ENCODE data around the gene DCDC1. TPM values are rescaled to one million over a fixed set of nuclear protein-coding genes. Genes with fewer than 3 reads are reported as not detected.

Gene DCDC1
- total and polyA plus RNA-seq, 12 donors = 0.01 to 0.18 (median 0.09) TPM; not detected in 9

DNA sequence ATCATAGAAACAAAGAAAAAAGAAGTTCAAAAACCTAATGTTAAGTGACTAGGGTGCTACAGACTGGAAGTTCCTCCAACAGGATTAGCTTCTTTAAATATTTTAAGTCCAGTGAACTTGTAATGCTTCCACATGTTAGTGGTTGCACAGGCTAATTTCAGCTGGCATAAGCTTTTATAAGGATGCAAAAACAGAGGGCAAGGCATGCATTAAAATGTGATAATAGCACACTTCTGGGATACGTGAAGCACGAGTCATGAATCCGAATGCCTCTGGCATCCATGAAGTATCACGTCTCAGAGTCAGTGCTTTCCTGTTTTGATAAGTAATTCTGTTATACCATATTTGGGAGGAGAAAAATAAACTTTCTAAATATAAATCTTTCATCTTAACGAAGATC is 106.8 kb downstream of the DCDC1 start:
- H3K4me3 ChIP-seq = no peak overlapping the region
- intact Hi-C loops (cut with DNase I) = no loop called here
- no peak overlapping the region for H3K27ac ChIP-seq
- no peak for TF ChIP-seq CTCF (IDR thresholded peaks at IDR 0.05)
- no peaks in the 10 kb centered on the region for H3K36me3 ChIP-seq
- WGBS, 2 donors = 30 to 34% methylated on average over 5 of the region's 5 CpGs
- ATAC-seq (no peak), DNase-seq (no peak)
- H3K9me3 ChIP-seq = no peaks in the 10 kb centered on the region
- H3K27me3 ChIP-seq = peaks cover 0 to 5% (median 0%) of the 10 kb centered on the region in 7 donors
- no peaks in the 10 kb centered on the region for H3K4me1 ChIP-seq

GRCh38 chr11:31259797-31260196 is 109.7 kb downstream of the DCDC1 start:
- ATAC-seq = no peak
- H3K9me3 ChIP-seq = no peaks in the 10 kb centered on the region
- H3K27ac ChIP-seq = no peak overlapping the region
- no peaks in the 10 kb centered on the region for H3K4me1 ChIP-seq
- no peak for DNase-seq
- intact Hi-C loops (cut with DNase I) = no loop called here
- H3K27me3 ChIP-seq = peaks cover 0 to 5% (median 0%) of the 10 kb centered on the region in 7 donors
- no peak overlapping the region for H3K4me3 ChIP-seq
- no peaks in the 10 kb centered on the region for H3K36me3 ChIP-seq
- TF ChIP-seq CTCF (IDR thresholded peaks at IDR 0.05) = no peak
- 22 to 52% methylated on average over 1 of the region's 1 CpG for WGBS, 2 donors

DNA sequence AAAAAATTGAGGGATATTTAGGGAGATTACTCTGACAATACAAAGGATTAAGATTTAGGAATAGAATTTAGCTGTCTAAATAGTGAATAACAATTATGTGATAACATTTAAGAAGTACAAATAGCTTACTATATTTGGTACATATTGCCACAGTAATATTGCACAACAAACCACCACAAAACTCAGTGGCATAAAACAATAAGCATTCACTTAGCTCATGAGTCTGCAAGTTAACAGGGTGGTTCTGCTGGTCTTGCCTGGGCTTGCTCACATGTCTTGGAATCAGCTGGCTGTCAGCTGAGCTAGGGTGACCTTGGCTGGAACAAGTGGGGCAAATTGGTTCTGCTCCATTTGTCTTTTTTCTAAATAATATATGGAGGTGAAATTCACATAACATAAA is 115.1 kb downstream of the DCDC1 start:
- TF ChIP-seq CTCF (IDR thresholded peaks at IDR 0.05) = no peak
- Histone ChIP-seq H3K36me3 (no peaks in the 10 kb centered on the region), H3K27ac (no peak overlapping the region), H3K9me3 (no peaks in the 10 kb centered on the region), H3K4me1 (no peaks in the 10 kb centered on the region), H3K27me3 (no peaks in the 10 kb centered on the region), H3K4me3 (no peak overlapping the region)
- DNase-seq = no peak
- intact Hi-C loops (cut with DNase I) = no loop called here
- no peak for ATAC-seq

DNA sequence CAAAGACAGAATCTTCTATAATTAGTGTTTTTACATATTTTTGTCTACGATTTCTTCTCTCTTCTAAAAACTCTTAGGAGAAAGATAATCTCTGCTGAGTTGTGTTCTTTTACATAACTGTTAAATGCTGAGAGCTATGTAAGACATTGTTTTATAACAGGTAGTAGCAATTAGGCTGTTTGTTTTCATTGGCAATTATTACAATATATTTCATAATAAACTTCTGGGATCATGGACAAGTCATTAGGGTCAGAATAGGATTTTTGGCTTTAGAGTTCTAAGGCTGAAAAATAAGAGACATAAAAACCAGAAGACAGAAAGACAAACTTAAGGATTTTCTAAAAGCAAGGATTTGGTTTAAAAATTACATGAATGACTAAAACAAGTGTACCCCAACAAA is 120.8 kb downstream of the DCDC1 start:
- ATAC-seq (no peak), DNase-seq (no peak)
- H3K9me3 ChIP-seq = no peaks in the 10 kb centered on the region
- 48 to 72% methylated on average over 1 of the region's 1 CpG for WGBS, 2 donors
- no peak overlapping the region for H3K4me3 ChIP-seq
- TF ChIP-seq CTCF (IDR thresholded peaks at IDR 0.05) = no peak
- no peaks in the 10 kb centered on the region for H3K36me3 ChIP-seq
- intact Hi-C loops (cut with DNase I) = loop anchor here in 3 of 10 donors (10.0 kb wide), 3 partner anchors 126 to 926 kb away; no protein-coding TSS in a partner anchor
- H3K27me3 ChIP-seq = no peaks in the 10 kb centered on the region
- peaks cover 0 to 11% (median 0%) of the 10 kb centered on the region in 9 donors for H3K4me1 ChIP-seq
- H3K27ac ChIP-seq = no peak overlapping the region

Data from heart right ventricle (tissue), 16 donors.